IMR-90 (cell line): ENCODE data around the gene ARF1. TPM values are rescaled to one million over a fixed set of nuclear protein-coding genes. Genes with fewer than 3 reads are reported as not detected.

Experiments used
- ATAC-seq: fragments of 200-7000 bp; cut with Tn5 transposase; 2 replicates; pipeline ENCODE4 v1.9.1; 2020; ENCODE audit warnings: low read depth, mild to moderate bottlenecking, moderate library complexity
- BruUV-seq: library from RNA; stranded (reverse); fragments of 400-500 nt; replicated peaks from 2 replicates; lab custom pipeline; 2021; lab: Mats Ljungman, UMichigan
- CTCF ChIA-PET: fragments of 300-600 bp; formaldehyde crosslinking; extraction: SDS; loops from one replicate; lab custom pipeline; 2021; ENCODE audit warnings: antibody characterized with exemption; lab: Yijun Ruan, JAX
- POLR2A ChIA-PET: fragments of 300-600 bp; sonication (Branson Sonifier 250); formaldehyde crosslinking; loops from one replicate; lab custom pipeline; 2022; ENCODE audit warnings: antibody characterized with exemption; ENCODE audit not compliant: unreplicated experiment; lab: Charles Lee
- DNase-seq: peaks from one replicate; pipeline ENCODE4 v3.0.0; 2013
- H2AFZ ChIP-seq: replicated peaks from 2 replicates; pipeline ENCODE3; 2013; ENCODE audit warnings: low read length, mild to moderate bottlenecking; ENCODE audit not compliant: poor library complexity
- H2AK5ac ChIP-seq: 2 replicates; pipeline ENCODE4 v1.6.1; 2013; ENCODE audit warnings: low read depth, low read length, inconsistent platforms
- H2AK9ac ChIP-seq: replicated peaks from 2 replicates; pipeline ENCODE3; 2013; ENCODE audit warnings: mild to moderate bottlenecking, low read depth, low read length, moderate library complexity; ENCODE audit not compliant: poor library complexity
- H2BK120ac ChIP-seq: 2 replicates; pipeline ENCODE4 v1.6.1; 2013; ENCODE audit warnings: low read depth, low read length, inconsistent platforms
- H2BK15ac ChIP-seq: 3 replicates; pipeline ENCODE4 v1.6.1; 2013; ENCODE audit warnings: low read depth, low read length, inconsistent platforms
- H2BK20ac ChIP-seq: 2 replicates; pipeline ENCODE4 v1.6.1; 2013; ENCODE audit warnings: low read depth, mild to moderate bottlenecking, inconsistent platforms, low read length, moderate library complexity
- H2BK5ac ChIP-seq: 2 replicates; pipeline ENCODE4 v1.6.1; 2013; ENCODE audit warnings: mild to moderate bottlenecking, low read depth, low read length, inconsistent platforms; ENCODE audit not compliant: poor library complexity, severe bottlenecking
- H3K14ac ChIP-seq: replicated peaks from 2 replicates; pipeline ENCODE4 v1.6.1; 2013; ENCODE audit warnings: low read depth, low read length, inconsistent platforms
- H3K18ac ChIP-seq: 2 replicates; pipeline ENCODE4 v1.6.1; 2013; ENCODE audit warnings: low read depth, low read length, control low read depth
- H3K23ac ChIP-seq: 2 replicates; pipeline ENCODE4 v1.6.1; 2013; ENCODE audit warnings: low read depth, low read length, inconsistent platforms
- H3K27ac ChIP-seq: 2 replicates; pipeline ENCODE4 v1.5.1; 2013; ENCODE audit warnings: mild to moderate bottlenecking, control low read depth, low read length; ENCODE audit not compliant: insufficient read depth
- H3K27me3 ChIP-seq: 2 replicates; pipeline ENCODE4 v1.6.1; 2013; ENCODE audit warnings: low read length; ENCODE audit not compliant: control insufficient read depth, insufficient read depth
- H3K36me3 ChIP-seq: 2 replicates; pipeline ENCODE4 v1.6.1; 2013; ENCODE audit warnings: low read length, mixed read lengths; ENCODE audit not compliant: control insufficient read depth, insufficient read depth
- H3K4ac ChIP-seq: 2 replicates; pipeline ENCODE4 v1.6.1; 2013; ENCODE audit warnings: low read depth, low read length, inconsistent platforms
- H3K4me1 ChIP-seq: 2 replicates; pipeline ENCODE4 v1.6.1; 2013; ENCODE audit warnings: low read length, mixed read lengths; ENCODE audit not compliant: control insufficient read depth, insufficient read depth
- H3K4me2 ChIP-seq: 2 replicates; pipeline ENCODE4 v1.6.1; 2013; ENCODE audit warnings: low read depth, mild to moderate bottlenecking, control low read depth, low read length, moderate library complexity
- H3K4me3 ChIP-seq: 2 replicates; pipeline ENCODE4 v1.5.1; 2013; ENCODE audit warnings: low read depth, mild to moderate bottlenecking, control low read depth, low read length, moderate library complexity; ENCODE audit not compliant: insufficient read depth
- H3K56ac ChIP-seq: 2 replicates; pipeline ENCODE4 v1.6.1; 2013; ENCODE audit warnings: low read length, inconsistent platforms; ENCODE audit not compliant: insufficient read depth; ENCODE audit errors: extremely low read depth
- H3K79me1 ChIP-seq, 2 experiments: 2 replicates each; pipeline ENCODE4 v1.6.1; 2013; ENCODE audit warnings: low read length in 2 of 2, inconsistent platforms in 1 of 2, low read depth in 1 of 2
- H3K9ac ChIP-seq: 2 replicates; pipeline ENCODE4 v1.6.1; 2013; ENCODE audit warnings: low read depth, low read length, control low read depth
- H3K9me1 ChIP-seq: 2 replicates; pipeline ENCODE4 v1.6.1; 2013; ENCODE audit warnings: low read length, inconsistent platforms; ENCODE audit not compliant: insufficient read depth
- H3K9me3 ChIP-seq: 2 replicates; pipeline ENCODE4 v1.6.1; 2013; ENCODE audit warnings: low read length; ENCODE audit not compliant: control insufficient read depth, insufficient read depth
- H4K20me1 ChIP-seq: 2 replicates; pipeline ENCODE4 v1.6.1; 2013; ENCODE audit warnings: low read length, inconsistent platforms; ENCODE audit not compliant: insufficient read depth
- H4K5ac ChIP-seq: 2 replicates; pipeline ENCODE4 v1.6.1; 2013; ENCODE audit warnings: mild to moderate bottlenecking, low read depth, low read length, control low read depth
- H4K8ac ChIP-seq, 2 experiments: 2 replicates each; pipeline ENCODE4 v1.6.1; 2013; ENCODE audit warnings: low read depth in 2 of 2, low read length in 2 of 2, control low read depth in 1 of 2, inconsistent platforms in 1 of 2
- H4K91ac ChIP-seq: 2 replicates; pipeline ENCODE4 v1.6.1; 2013; ENCODE audit warnings: low read depth, low read length, inconsistent platforms; ENCODE audit not compliant: insufficient read depth
- BHLHE40 ChIP-seq: fragments of 150-350 bp; IDR thresholded peaks from 2 replicates; pipeline ENCODE4 v1.6.1; 2016; ENCODE audit warnings: mild to moderate bottlenecking, low read depth, low read length
- CHD1 ChIP-seq: IDR thresholded peaks from 2 replicates; pipeline ENCODE4 v1.6.1; 2012; ENCODE audit warnings: low read depth, low read length, improper control_type of control experiment
- MAFK ChIP-seq: IDR thresholded peaks from 2 replicates; pipeline ENCODE4 v1.6.1; 2012; ENCODE audit warnings: low read depth, low read length, improper control_type of control experiment
- RAD21 ChIP-seq: IDR thresholded peaks from 2 replicates; pipeline ENCODE4 v1.6.1; 2012; ENCODE audit warnings: low read length, improper control_type of control experiment
- SMC3 ChIP-seq: fragments of 150-350 bp; IDR thresholded peaks from 2 replicates; pipeline ENCODE4 v1.6.1; 2016; ENCODE audit warnings: low read depth, mild to moderate bottlenecking, antibody characterized with exemption, low read length, moderate library complexity
- WGBS, 2 experiments: methylation state at CpG; one replicate each; pipeline versions ENCODE4 v1.1.5 to v1.1.7; 2013; ENCODE audit warnings: missing lambda C conversion rate in 2 of 2; ENCODE audit not compliant: insufficient read length in 1 of 2; ENCODE audit errors: extremely low coverage in 2 of 2; 5-methylcytosine and 5-hydroxymethylcytosine counted together
- dilution Hi-C: fragments of 300-500 bp; cut with HindIII; formaldehyde crosslinking; loops from one replicate; pipeline ENCODE4 v1.14.3; 2018; ENCODE audit warnings: low sequenced_read_pairs; ENCODE audit not compliant: unreplicated experiment
- in situ Hi-C: fragments of 300-500 bp; cut with MboI; formaldehyde crosslinking; loops from 3 replicates; pipeline ENCODE4 v1.14.3; 2019; ENCODE audit warnings: low sequenced_read_pairs, inconsistent platforms, mixed read lengths
- intact Hi-C: fragments of 100-400 bp; cut with micrococcal nuclease; formaldehyde crosslinking; loops from 2 replicates; pipeline ENCODE4 v1.10.0; 2022
- polyA plus RNA-seq, 3 experiments: library from polyadenylated mRNA; depleted of rRNA; stranded (reverse); fragments of >200 nt; gene quantifications; 2 replicates each; pipeline ENCODE4 v1.2.3, GENCODE V29; 2012; ENCODE audit warnings: low replicate concordance in 1 of 3
- total RNA-seq: library from RNA; depleted of rRNA; stranded (reverse); fragments of >200 nt; gene quantifications from 2 replicates; pipeline ENCODE4 v1.2.3, GENCODE V29; 2012

Gene ARF1
- total and polyA plus RNA-seq, 2 of the 4 experiments (the other 2 are of a cell fraction): 330 to 1,100 TPM

DNA sequence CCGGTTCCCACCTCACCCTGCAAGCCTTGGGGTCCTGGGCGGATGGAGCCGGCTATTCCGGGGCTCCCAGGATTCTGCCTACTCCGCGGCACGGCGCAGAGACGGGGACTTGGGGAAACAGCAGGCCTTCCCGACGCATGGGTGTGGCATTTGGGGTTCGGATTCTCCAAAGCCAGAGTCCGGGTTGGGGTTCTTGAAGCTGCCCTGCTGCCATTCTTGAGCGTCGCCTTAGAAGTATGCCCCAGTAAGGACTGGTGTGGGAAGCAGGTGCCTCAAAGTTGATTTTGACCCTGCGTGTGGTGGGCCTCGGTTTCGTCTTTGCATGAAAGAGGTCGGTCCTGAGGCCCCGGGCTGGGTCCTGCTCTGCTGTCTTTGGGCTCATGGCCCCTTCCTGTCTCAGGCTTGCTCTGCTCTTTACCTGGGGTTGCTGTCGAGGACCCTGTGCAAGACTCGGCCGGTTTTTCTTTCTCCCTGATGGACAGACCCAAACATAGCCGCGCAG, 58.3 kb downstream of the ARF1 start:
- Histone ChIP-seq H3K56ac (peak overlapping the region; percentile 80; the same call in 1 of the 2 replicates), H4K20me1 (peaks cover 52% of the 10 kb centered on the region), H3K9me3 (no peaks in the 10 kb centered on the region), H3K23ac (peak overlapping the region; percentile 93), H3K27me3 (peaks cover 3% of the 10 kb centered on the region), H3K4me2 (peak overlapping the region; percentile 93), H3K4ac (peak overlapping the region; percentile 91), H2AFZ (peak overlapping the region; percentile 93), H3K9ac (peak overlapping the region; percentile 91), H3K4me1 (peaks cover 19% of the 10 kb centered on the region), H2AK9ac (peak overlapping the region; percentile 97), H2BK20ac (no peak overlapping the region), H2AK5ac (peak overlapping the region; percentile 74), H3K4me3 (peak overlapping the region; percentile 84), H4K5ac (no peak overlapping the region; the same call in 1 of the 2 replicates), H3K36me3 (peaks cover 5% of the 10 kb centered on the region), H4K91ac (peak overlapping the region; percentile 52), H2BK120ac (no peak overlapping the region), H3K79me1 (peaks cover 0 to 48% of the 10 kb centered on the region in 2 experiments; a peak in 2 of 4 replicates), H3K9me1 (peaks cover 24% of the 10 kb centered on the region), H4K8ac (peak overlapping the region; percentile 77 to 96; a peak in 2 of 4 replicates), H3K18ac (no peak overlapping the region), H2BK15ac (no peak overlapping the region), H3K14ac (peak overlapping the region; percentile 94), H2BK5ac (peak overlapping the region; percentile 79), H3K27ac (peak overlapping the region; percentile 87)
- TF ChIP-seq RAD21 (no peak), MAFK (no peak), SMC3 (no peak), CHD1 (no peak), BHLHE40 (no peak)
- ChIA-PET CTCF (no interaction called here), POLR2A (no interaction called here)
- dilution Hi-C loops (no loop called here), intact Hi-C loops (loop anchor here (1.0 to 5.0 kb wide), 2 partner anchors 10 to 38 kb away; partner anchors contain the start of gene C1orf35), in situ Hi-C loops (no loop called here)
- no peak for DNase-seq
- 12% methylated on average over 8 of the region's 25 CpGs; no CpG with 5 or more reads in 1 of the 2 experiments for WGBS, 2 experiments
- no TSS peak for BruUV-seq
- ATAC-seq: no peak
